HG03460 (cell line): ENCODE data around the gene PNCK.
"Not testable (repeated sequence)": the region's sequence is repeated elsewhere in the genome, so short reads cannot be mapped to it uniquely, and the experiment has no call there.

ENCODE experiments used
- ATAC-seq: cut with Tn5 transposase; IDR thresholded peaks from one replicate; pipeline ENCODE4 v1.9.1; 2021; ENCODE audit not compliant: unreplicated experiment

Gene PNCK

GRCh38 chrX:153673428-153674218 lies at the start of gene PNCK:
TSS of gene PNCK (minus strand) at chrX:153673813. CDS start at chrX:153673076, 737 bp downstream.
- no peak for ATAC-seq

- ATAC-seq = no peak
Observed at GRCh38 chrX:153722704-153723350, 49.2 kb upstream of the PNCK start.

GRCh38 chrX:153719701-153720100 lies 46.1 kb upstream of the PNCK start:
- no peak for ATAC-seq

- no peak for ATAC-seq
Observed at GRCh38 chrX:153719238-153719637, 45.6 kb upstream of the PNCK start.

GRCh38 chrX:153717445-153717844 lies 43.8 kb upstream of the PNCK start:
- ATAC-seq = no peak

- no peak for ATAC-seq
Observed at GRCh38 chrX:153714256-153714655, 40.6 kb upstream of the PNCK start.

GRCh38 chrX:153709726-153710674 lies 36.4 kb upstream of the PNCK start:
- no peak for ATAC-seq

- ATAC-seq = no peak
Observed at GRCh38 chrX:153708415-153708814, 34.8 kb upstream of the PNCK start.

GRCh38 chrX:153707406-153707805 lies 33.8 kb upstream of the PNCK start:
- ATAC-seq = no peak

GRCh38 chrX:153706799-153707198 lies 33.2 kb upstream of the PNCK start:
- ATAC-seq = no peak

- ATAC-seq = not testable (repeated sequence)
Observed at GRCh38 chrX:153705403-153706060, 31.9 kb upstream of the PNCK start.

- not testable (repeated sequence) for ATAC-seq
Observed at GRCh38 chrX:153704631-153705402, 31.2 kb upstream of the PNCK start.

GRCh38 chrX:153704021-153704526 lies 30.5 kb upstream of the PNCK start:
- no peak for ATAC-seq

GRCh38 chrX:153703036-153703370 lies 29.4 kb upstream of the PNCK start:
- ATAC-seq = no peak

GRCh38 chrX:153702336-153703035 lies 28.9 kb upstream of the PNCK start:
- ATAC-seq = no peak

GRCh38 chrX:153701706-153702105 lies 28.1 kb upstream of the PNCK start:
- no peak for ATAC-seq

- no peak for ATAC-seq
Observed at GRCh38 chrX:153700967-153701366, 27.4 kb upstream of the PNCK start.

GRCh38 chrX:153700376-153700945 lies 26.8 kb upstream of the PNCK start:
- ATAC-seq = no peak

GRCh38 chrX:153699784-153700371 lies 26.3 kb upstream of the PNCK start:
- not testable (repeated sequence) for ATAC-seq
